ENCODE measurements around the gene NPNT. TPM values are rescaled to one million over a fixed set of nuclear protein-coding genes. Genes with fewer than 3 reads are reported as not detected.

Gene NPNT
- total RNA-seq, 2 experiments from 2014 or later, result not detected

DNA sequence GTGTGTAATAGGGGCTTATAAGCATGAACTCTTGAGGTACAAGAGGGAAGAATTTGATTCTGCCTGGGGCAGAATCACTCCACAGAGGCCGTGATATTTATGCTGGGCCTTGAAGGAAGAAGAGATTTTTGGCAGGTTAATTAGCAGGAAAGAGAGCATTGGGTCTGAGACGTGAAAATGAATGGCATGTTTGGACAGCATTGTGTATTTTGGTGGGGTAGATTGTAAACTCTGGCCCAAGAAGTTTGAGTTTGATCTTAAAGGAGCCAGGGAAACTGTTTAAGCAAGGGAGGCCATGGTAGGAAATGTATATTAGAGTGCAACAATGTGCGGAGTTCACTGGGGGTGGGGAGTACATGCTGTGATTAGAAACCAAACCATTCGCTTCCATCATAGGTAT lies 62.4 kb downstream of the NPNT start:
- CTCF ChIA-PET, result no interaction called here
- H3K27me3 Mint-ChIP-seq, result peaks cover 9% of the 10 kb centered on the region
- no peak overlapping the region for H3K27ac Mint-ChIP-seq

DNA sequence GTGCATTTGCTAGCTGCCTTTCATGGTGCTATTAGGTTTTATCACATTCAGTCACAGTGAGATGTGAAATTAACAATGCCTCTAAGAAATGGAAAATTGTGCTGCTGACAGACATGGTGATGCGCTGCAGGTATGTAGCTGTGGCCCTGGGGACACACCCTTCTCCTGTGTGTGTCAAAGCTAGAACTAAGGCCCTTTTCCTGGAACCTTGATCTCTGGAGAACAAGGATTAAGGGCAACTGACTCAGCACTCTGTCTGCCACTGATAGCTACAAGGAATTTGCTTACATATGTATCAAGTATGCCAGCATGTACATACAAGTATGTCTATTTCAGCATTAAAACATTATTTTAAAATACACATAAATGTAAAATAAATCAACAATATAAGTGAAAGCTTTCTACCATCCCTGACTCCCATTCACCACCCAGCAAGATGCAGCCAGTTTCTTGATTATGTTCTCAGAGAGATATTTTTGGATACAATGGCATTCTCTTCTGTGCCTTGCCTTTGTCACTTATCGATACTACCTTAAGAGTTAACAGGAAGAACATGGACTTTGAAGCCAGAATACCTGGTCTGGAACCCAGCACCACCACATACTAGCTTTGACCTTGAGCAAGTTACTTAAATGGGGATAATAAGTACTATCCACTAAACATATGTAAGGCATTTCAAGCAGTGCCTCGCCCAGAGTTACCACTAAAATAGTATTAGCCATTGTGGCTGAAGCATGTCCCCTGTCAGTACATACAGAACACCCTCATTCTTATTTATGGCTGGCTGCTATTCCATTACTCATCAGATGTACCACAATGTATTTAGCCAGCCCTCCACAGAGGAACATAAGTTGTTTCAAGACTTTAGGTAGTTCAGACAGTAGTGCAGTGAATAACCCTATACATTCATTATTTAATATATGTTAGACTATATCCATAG lies 68.5 kb downstream of the NPNT start:
- TF ChIP-seq, protein P1, sequence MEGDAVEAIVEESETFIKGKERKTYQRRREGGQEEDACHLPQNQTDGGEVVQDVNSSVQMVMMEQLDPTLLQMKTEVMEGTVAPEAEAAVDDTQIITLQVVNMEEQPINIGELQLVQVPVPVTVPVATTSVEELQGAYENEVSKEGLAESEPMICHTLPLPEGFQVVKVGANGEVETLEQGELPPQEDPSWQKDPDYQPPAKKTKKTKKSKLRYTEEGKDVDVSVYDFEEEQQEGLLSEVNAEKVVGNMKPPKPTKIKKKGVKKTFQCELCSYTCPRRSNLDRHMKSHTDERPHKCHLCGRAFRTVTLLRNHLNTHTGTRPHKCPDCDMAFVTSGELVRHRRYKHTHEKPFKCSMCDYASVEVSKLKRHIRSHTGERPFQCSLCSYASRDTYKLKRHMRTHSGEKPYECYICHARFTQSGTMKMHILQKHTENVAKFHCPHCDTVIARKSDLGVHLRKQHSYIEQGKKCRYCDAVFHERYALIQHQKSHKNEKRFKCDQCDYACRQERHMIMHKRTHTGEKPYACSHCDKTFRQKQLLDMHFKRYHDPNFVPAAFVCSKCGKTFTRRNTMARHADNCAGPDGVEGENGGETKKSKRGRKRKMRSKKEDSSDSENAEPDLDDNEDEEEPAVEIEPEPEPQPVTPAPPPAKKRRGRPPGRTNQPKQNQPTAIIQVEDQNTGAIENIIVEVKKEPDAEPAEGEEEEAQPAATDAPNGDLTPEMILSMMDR (IDR thresholded peaks at IDR 0.05), result no peak

More for the DNA sequence above, 62.4 kb downstream of the NPNT start:
- Mint-ChIP-seq H3K36me3 (ENCODE audit: low read depth) (no peaks in the 10 kb centered on the region), H3K4me3 (no peak overlapping the region), H3K4me1 (ENCODE audit: low read depth) (no peaks in the 10 kb centered on the region), H3K9me3 (no peaks in the 10 kb centered on the region)
- intact Hi-C loops (cut with micrococcal nuclease), result no loop called here
- no peak for ATAC-seq
- POLR2A ChIA-PET, result no interaction called here
- no peak for DNase-seq
- TF ChIP-seq, protein P1 (IDR thresholded peaks at IDR 0.05), result no peak

DNA sequence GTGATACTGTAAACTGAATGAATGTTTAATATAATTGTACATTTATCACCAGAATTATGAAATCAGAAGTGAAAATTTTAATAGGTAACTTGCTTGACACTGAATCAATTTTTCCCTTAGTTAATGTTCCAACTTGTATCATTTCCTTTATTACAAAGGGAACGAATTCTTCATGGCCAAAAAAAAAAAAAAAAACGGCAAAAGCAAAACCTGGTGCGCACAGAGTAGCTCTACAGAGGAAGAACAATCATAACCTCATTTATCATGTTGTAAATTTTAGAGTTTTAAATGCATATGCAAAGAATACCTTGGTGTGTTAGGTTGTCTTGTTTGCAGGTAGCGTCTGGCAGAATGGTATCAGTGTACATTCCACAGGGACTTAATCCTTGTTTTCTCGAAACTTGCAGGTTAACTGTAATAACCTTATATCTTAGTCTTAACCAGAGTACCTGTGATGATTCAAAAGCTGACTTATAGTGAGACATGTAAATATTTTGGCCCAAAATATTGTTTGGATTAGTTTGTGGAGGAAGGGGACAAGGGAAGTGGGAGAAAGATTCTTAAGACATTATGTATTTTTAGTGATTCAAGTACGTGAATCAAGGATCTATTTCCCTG lies 70.0 kb downstream of the NPNT start:
- no peak for ATAC-seq
- Mint-ChIP-seq H3K4me3 (no peak overlapping the region), H3K27ac (no peak overlapping the region), H3K36me3 (ENCODE audit: low read depth) (no peaks in the 10 kb centered on the region), H3K9me3 (no peaks in the 10 kb centered on the region), H3K4me1 (ENCODE audit: low read depth) (no peaks in the 10 kb centered on the region), H3K27me3 (peaks cover under 1% of the 10 kb centered on the region)
- TF ChIP-seq, protein P1 (IDR thresholded peaks at IDR 0.05), result no peak
- DNase-seq, result no peak
- ChIA-PET CTCF (no interaction called here), POLR2A (no interaction called here)
- intact Hi-C loops (cut with micrococcal nuclease), result no loop called here

More for the DNA sequence above, 68.5 kb downstream of the NPNT start:
- ATAC-seq (no peak), DNase-seq (no peak)
- CTCF ChIA-PET, result no interaction called here
- Mint-ChIP-seq H3K36me3 (ENCODE audit: low read depth) (no peaks in the 10 kb centered on the region), H3K27me3 (no peaks in the 10 kb centered on the region), H3K9me3 (no peaks in the 10 kb centered on the region), H3K27ac (no peak overlapping the region), H3K4me3 (no peak overlapping the region), H3K4me1 (ENCODE audit: low read depth) (no peaks in the 10 kb centered on the region)
- POLR2A ChIA-PET, result no interaction called here
- intact Hi-C loops (cut with micrococcal nuclease), result no loop called here

DNA sequence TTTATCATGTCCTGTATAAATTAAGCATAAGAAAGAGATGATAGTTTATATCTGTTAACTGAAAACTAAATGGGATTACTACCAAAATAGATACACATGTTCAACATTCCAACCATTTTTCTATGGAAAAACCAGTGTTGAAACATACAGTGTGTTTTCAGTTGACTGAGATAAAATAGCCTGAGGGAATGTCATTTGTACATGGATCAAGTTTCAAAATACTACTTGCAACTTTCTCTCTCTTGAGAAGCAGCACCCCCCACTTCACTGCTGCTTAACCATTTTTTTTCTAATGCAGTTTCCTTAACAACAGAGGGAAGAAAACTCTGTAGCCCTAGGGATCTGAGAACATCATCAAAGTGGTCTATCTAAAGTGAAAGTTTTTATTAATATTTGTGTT lies 70.8 kb downstream of the NPNT start:
- ChIA-PET CTCF (no interaction called here), POLR2A (no interaction called here)
- no peak overlapping the region for H3K27ac Mint-ChIP-seq
- H3K4me3 Mint-ChIP-seq, result no peak overlapping the region
- no peaks in the 10 kb centered on the region for H3K4me1 Mint-ChIP-seq (ENCODE audit: low read depth)
- ATAC-seq, result no peak
- H3K27me3 Mint-ChIP-seq, result peaks cover 6% of the 10 kb centered on the region
- no peaks in the 10 kb centered on the region for H3K9me3 Mint-ChIP-seq
- TF ChIP-seq, protein P1 (IDR thresholded peaks at IDR 0.05), result no peak
- no peak for DNase-seq
- no peaks in the 10 kb centered on the region for H3K36me3 Mint-ChIP-seq (ENCODE audit: low read depth)
- intact Hi-C loops (cut with micrococcal nuclease), result no loop called here

DNA sequence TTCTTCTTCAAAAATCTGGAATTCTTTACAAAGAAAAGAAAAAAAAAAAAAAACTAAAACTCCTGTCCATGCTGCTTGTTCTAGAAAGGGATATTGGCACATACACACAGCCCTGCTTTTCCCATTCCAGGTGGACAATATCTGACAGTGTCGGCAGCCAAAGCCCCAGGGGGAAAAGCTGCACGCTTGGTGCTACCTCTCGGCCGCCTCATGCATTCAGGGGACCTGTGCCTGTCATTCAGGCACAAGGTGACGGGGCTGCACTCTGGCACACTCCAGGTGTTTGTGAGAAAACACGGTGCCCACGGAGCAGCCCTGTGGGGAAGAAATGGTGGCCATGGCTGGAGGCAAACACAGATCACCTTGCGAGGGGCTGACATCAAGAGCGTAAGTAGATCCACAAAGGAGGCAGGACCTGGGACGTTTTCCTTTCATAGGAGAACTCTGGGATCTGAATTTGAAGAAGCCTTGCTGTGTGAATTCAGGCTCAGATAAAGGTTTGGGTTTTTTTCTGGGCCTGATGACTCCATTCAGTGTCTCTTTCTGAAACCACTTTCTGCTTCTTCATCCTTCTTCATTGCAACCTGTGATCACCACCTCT lies 71.9 kb downstream of the NPNT start:
- DNase-seq (no peak), ATAC-seq (no peak)
- ChIA-PET CTCF (no interaction called here), POLR2A (no interaction called here)
- Mint-ChIP-seq H3K4me3 (no peak overlapping the region), H3K27ac (no peak overlapping the region), H3K36me3 (ENCODE audit: low read depth) (no peaks in the 10 kb centered on the region), H3K4me1 (ENCODE audit: low read depth) (no peaks in the 10 kb centered on the region), H3K27me3 (peaks cover 8% of the 10 kb centered on the region), H3K9me3 (no peaks in the 10 kb centered on the region)
- intact Hi-C loops (cut with micrococcal nuclease), result no loop called here
- TF ChIP-seq, protein P1 (IDR thresholded peaks at IDR 0.05), result no peak

All from activated CD8-positive, alpha-beta T cell treated with anti-CD3 and anti-CD28 coated beads for 36 hours (primary cell).